Measurements from ENCODE around the gene SAMD4A.

SAMD4A gene, protein sequence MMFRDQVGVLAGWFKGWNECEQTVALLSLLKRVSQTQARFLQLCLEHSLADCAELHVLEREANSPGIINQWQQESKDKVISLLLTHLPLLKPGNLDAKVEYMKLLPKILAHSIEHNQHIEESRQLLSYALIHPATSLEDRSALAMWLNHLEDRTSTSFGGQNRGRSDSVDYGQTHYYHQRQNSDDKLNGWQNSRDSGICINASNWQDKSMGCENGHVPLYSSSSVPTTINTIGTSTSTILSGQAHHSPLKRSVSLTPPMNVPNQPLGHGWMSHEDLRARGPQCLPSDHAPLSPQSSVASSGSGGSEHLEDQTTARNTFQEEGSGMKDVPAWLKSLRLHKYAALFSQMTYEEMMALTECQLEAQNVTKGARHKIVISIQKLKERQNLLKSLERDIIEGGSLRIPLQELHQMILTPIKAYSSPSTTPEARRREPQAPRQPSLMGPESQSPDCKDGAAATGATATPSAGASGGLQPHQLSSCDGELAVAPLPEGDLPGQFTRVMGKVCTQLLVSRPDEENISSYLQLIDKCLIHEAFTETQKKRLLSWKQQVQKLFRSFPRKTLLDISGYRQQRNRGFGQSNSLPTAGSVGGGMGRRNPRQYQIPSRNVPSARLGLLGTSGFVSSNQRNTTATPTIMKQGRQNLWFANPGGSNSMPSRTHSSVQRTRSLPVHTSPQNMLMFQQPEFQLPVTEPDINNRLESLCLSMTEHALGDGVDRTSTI

DNA sequence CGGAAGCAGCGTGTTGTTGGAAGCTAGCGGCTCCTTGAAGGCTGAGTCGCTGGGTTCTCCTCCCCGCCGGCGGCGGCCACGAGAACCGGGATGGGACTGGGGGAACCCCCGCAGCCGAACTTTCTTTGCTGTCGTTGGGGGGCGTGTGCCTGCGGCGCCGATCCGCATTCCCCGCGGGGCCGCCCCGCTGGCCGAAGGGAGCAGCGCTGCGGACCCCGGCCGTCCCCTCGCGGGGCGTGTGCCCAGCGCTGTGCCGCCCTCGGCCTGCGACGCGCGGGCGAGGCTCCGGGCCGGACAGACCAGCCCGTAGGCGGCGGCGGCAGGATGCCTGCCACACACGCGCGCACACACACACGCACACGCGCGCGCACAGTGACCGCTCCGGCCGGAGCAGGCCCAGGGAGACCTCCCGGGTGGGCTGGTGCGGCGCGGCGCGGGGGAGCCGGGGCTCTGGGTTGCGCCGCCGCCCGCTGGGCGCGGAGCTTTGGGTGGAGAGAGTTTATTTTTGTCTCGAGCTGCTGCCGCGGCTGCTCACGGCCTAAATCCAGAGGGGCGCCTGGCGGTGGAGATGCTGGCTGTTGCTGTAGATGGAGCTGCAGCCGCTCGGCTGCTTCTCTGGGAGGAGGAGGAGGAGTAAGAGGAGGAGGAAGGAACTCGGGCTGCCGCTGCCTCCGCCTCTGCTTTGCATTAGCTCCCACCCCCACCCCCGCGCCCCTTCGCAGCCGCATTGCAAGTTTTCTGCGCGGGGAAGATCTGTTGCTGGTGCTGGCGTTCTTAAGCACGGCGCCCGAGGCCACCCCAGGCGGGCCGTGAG is at the start of gene SAMD4A:
TSS of gene SAMD4A (plus strand) at position 719 of the 814 bp plus-strand sequence. CDS start 789 bp downstream, outside the sequence.
- DNase-seq = peak; percentile 49 to 74

DNA sequence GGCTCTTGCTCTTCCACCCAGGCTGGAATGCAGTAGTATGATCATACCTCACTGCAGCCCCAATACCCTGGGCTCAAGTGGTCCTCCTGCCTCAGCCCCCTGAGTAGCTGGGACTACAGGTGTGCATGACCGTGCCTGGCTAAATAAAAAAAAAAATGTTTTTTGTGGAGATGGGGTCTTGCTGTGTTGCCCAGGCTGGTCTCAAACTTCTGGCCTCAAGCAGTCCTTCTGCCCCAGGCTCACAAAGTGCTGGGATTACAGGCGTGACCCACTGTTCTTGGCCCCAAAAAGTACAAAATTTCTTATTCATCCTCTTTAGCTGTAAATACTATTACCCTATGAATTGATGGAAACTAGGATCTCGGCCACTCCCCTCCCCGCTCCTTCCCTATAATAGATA is 42.5 kb upstream of the SAMD4A start:
- no peak for DNase-seq

DNA sequence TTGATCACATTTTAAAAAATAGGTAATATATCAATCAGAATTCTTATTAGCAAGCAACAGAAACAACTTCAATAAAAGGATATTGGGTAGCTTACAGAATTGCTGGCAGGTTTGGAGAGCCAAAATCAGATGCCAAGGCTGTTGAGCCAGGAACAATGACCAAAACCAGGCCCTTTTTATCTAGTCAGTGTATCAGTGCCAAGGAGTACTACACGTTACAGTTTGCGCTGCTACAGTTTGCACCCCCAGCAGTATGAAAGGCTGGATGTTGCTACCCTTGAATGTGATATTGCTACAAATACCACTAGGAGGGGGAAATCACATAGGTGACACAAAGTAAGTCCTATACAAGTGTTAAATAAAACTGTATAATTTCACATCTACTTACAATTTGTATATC is 38.0 kb upstream of the SAMD4A start:
- no peak for DNase-seq

DNA sequence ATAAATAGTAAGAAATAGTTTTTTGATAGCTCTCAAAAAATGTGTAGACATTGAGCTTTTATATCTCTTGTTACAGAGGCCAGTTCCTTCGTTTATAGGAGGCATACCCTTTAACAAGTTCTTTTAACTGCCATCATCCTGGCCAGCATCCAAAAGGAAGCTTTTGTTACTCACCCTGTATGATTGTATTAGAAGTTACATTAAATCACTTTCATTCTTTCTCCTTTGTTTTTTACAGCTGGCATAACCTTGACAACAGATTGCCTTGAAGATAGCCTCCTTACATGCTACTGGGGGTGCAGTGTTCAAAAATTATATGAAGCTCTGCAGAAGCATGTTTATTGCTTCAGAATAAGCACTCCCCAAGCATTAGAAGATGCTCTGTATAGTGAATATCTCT is 37.1 kb upstream of the SAMD4A start:
- no peak for DNase-seq

DNA sequence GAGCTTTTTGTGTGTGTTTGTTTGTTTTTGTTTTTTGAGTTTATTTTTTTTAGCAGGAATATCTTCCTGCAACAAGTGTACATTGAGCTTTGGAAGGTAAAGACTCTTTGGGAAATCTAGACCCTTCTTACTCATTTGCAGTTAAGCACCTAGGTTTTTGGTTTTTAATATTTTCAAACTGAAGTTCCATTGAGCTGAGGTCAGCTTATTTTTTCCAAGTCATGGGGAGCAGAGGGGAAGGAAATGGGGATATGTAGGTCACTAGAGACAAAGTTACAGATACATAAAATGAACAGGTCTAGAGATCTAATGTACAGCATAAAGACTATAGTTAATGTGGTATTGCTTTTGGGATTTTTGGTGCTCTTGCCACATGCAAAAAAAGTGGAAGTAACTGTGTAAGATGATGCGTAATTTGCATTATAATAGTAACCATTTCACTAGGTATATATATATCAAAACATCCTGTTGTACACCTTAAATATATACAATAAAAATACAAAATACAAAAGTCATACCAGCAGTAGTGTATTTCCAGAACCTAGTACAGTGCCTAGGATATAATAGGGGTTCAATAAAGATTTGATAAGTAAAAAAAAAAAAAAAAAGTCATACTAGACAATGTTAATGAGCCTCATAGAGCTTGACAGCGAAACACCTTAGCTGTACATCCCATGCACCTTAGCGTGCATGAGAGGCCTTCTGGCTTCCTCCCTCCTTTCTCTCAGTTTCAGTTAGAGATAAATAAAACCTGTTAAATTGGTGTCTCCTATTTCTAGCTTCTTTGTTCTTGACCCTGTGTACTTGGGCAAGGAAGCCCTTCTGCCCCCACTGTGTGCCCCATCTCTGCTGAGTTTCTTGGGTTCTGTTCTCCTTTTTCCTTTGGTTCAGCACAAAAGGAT is 34.6 kb upstream of the SAMD4A start:
- no peak for DNase-seq

DNA sequence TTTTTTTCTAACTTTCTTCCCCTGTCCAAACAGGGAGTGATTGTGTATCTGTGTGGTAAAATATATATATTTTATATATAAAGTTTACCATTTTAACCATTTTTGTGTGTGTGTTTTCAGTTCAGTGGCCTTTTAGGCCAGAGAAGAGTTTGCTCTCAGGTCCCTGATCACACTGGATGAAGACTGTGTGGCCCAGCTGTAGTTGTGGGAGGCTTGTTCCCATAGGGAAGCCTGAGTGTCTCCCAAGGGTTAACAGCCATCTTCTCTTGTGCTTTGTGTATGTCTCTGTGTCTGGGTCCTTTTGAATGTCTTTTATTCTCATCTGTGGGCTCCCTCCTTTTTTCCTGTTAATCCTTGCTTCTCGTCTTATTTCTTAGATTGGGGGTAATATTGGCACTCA is 33.8 kb upstream of the SAMD4A start:
- no peak for DNase-seq

DNA sequence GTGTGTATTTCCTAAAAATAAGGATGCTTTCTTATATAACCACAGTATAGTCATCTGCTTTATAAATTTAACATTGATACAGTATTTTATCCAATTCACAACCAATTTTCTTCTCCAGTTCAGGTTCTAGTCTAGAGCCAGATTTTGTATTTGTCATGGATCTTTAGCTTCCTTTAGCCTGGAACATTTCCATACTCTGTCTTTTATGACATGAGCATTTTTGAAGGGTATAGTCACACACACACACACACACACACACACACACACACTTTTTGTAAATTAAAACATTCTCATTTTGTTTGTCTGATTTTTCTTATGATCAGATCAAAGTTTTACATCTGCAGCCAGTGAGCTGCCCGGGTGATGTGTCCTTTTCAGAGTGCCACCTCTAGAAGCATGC is 31.8 kb upstream of the SAMD4A start:
- DNase-seq = no peak

DNA sequence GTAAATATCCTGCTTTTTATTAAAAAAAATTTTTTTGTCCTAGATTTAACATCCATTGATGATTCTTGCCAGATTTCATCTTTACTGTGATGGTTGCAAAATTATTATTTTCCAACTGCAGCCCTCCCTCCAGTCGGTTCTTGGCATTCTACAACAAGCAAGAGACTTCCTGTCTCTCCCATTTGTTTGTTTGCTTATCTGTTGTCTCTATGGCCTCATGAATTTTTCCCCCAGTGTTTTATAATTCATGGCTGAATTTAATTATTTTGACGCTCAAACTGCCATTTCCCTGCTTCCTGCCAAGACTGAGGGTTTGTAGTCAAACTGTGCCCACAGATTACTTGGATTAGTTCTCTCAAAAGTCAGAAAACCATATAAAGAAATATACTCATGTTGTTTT is 31.3 kb upstream of the SAMD4A start:
- DNase-seq = no peak

DNA sequence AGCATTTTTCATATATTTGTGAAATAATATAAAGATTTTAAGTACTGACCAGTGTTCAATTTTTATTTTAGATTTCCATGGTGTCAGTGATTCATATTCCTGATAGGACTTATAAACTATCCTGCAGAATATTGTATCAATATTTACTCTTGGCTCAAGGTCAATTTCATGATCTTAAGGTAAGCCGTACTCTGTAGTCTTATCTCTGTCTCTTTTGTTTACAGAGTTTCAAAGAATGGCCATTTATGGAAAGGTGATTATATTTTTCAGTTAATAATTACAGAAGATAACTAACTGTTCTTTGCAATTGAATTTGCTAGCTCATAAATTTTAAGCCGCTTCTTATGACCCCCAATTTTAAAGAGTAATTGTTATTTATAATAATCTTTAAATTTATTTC is 29.3 kb upstream of the SAMD4A start:
- no peak for DNase-seq

DNA sequence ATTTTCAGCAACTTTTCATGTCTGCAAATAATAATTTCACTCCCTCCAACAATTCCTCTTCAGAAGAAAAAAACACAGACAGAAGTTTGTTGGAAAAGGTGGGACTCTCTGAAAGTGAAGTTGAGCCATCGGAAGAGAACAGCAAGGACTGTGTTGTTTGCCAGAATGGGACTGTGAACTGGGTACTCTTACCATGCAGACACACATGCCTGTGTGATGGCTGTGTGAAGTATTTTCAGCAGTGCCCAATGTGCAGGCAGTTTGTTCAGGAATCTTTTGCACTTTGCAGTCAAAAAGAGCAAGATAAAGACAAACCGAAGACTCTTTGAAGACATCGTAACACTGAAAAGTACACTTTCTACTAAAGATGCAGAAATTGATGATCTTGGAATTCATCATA is 28.9 kb upstream of the SAMD4A start:
- DNase-seq = no peak

DNA sequence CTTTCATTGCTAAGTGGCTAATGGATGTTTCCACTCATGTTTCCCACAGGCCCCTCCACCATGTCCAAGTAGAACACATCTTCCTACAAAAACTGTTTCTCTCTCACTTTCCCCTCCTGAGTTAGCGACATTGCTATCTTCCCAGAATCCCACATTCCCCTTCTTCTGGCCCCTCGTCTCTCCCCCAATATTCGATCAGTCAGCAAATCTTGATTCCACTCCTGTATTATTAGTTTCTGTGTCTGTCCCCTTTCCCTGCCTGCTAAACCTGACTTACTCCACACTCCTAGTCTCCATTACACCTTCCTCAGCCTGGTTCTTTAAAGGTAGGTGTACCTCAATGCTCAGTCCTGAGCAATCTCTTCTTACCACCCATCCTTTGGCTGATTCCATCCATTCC is 19.3 kb upstream of the SAMD4A start:
- no peak for DNase-seq

DNA sequence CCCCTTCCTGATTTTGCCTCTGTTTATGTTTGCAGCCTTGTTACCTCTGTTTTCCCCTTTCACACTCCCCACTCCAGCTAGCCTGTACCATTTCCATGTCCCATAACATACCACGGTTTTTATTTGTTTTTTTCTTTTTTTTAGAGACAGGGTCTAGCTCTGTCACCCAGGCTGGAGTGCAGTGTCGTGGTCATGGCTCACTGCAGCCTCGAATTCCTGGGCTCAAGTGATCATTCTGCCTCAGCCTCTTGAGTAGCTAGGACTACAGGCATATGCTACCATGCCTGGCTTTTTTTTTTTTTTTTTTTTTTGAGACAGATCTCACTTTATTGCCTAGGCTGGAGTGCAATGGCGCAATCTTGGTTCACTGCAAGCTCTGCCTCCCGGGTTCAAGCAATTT is 18.4 kb upstream of the SAMD4A start:
- no peak for DNase-seq

DNA sequence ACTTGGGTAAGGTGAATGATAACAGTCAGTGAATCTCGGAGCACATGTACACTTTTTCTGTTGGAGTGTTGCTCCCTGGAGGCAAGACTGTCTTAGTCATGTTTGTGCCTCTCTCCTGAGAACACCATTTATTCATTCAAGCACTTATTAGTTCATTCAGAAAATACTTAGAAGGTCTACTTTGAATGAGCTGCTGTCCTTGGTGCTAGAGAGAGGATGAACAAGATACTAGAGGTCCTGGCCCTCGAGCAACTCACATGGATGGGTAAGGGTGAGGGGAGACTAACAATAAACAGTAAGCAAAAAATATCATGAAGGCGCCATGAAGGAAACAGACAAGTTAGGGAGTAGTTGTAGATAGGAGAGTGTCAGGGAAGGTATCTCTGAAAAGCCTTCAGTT is 17.1 kb upstream of the SAMD4A start:
- DNase-seq = no peak

DNA sequence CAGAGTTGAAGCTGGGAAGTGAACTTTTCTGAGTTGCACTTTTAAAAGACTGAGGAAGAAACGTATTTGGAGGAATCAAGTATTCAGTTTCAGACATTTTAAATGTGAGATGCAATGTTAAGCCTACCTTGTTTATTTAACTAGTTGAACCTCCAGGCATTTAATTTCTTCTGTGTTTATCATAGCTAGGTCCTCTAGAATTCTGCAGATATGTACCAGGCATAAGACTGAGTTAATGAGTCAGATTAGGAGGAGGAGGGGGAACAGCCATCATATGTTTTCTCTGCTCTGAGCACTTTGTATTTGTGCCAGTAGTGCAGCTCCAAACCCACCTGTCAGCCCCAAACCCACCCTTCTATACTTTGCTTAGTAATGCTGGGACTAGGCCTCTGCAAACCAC is 16.4 kb upstream of the SAMD4A start:
- DNase-seq = no peak

DNA sequence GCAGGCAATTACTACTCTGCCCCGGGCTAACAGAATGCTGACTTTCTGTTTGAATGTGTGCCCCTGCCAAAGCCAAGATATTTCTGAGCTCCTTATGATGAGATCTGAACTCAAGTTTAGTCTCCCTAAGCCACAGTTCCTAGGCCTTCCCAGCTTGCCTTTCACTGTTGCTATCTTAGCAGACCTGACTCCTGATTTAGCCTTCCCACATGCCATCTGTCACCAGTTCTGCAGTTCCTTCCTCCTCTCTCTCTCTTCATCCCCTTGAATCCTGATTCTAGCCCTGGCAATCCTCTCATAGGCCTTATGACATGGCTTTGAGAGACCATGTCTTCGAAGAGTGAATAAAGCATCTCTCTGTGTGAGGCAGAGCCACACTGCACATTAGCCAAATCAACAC is 12.5 kb upstream of the SAMD4A start:
- no peak for DNase-seq

DNA sequence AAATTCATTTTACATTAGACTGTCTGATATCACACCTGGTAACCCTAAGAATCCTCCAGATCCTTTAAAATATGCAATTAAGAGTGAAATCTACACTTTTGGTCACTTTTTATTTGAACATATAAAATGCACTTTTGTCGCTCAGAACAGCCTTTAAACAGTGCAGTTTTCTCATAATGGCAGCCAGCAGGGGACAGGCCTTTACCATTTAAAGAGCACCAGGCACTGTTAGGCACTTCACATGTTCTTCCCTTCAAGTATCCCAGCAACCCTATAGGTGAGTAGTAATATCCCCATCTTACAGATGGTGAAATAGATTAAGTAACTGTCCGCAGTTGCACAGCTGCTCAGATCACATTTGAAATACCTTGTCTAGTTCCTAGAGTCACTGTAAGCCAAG is 11.3 kb upstream of the SAMD4A start:
- DNase-seq = no peak

DNA sequence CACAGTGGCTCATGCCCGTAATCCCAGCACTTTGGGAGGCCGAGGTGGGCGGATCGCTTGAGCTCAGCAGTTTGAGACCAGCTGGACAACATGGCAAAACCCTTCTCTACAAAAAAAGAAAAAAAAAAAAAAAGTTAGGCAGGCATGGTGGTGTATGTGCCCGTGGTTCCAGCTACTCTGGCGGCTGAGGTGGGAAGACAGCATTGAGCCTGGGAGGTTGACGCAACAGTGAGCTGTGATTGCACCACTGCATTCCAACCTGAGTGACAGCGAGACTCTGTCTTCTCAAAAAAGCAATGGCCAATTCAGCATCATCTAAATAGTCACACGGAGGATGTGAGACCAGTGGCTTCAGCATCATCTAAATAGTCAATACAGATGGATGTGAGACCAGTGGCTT is 10.4 kb upstream of the SAMD4A start:
- no peak for DNase-seq

DNA sequence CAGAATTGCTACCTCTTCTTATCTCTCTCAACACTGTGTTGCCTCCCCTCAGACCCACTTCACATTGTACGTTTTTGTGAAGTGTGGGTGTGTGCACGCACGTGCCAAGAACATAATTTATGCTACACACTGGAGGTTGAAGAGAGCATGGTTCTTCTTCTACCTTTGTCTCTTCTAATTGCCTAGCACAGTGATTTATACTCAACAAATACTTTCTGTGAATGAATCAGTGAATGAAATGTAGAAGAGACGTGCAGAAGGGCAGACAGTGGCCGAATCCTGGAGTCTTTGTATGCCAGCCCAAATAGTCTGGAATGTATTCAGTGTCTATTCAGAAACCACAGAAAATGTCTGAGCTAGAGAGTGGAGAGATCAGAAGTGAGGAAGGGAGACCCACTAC is 4.6 kb upstream of the SAMD4A start:
- DNase-seq = no peak

DNA sequence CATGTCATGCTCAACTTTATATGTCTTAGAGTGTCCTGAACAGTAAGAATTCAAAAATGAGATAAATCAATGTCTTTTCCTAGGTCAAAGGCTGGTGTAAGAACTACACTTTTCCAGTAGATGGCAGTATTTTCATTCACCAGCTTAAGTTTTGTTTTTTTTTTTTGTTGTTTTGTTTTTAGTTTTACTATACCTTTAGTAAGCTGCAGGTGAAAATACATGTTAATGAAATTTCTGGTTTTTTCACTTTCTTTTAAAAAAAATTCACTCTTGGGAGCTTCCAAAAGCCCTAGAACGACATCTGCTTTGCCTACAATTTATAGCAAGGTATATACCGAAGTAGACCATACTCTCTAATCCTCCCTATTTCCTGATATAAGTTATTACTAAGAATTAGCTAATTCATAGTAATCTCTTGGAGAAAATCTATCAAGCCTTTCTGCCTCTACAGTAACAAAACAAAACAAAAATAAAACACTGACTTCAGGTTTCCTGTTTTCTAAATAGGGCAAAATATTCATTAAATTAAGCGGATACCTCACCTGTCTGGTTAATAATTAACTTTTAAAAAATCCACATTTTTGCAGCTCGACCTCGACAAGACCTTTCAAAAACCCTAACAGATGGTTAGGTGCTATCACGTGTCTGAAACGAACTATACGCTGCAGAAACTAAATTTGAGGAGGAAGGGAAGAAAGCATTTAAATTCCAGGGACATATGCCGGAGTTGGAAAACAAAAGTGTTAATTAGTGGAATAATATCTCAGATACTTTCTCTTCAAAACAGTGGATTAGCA is 2.7 kb upstream of the SAMD4A start:
- DNase-seq = no peak

DNA sequence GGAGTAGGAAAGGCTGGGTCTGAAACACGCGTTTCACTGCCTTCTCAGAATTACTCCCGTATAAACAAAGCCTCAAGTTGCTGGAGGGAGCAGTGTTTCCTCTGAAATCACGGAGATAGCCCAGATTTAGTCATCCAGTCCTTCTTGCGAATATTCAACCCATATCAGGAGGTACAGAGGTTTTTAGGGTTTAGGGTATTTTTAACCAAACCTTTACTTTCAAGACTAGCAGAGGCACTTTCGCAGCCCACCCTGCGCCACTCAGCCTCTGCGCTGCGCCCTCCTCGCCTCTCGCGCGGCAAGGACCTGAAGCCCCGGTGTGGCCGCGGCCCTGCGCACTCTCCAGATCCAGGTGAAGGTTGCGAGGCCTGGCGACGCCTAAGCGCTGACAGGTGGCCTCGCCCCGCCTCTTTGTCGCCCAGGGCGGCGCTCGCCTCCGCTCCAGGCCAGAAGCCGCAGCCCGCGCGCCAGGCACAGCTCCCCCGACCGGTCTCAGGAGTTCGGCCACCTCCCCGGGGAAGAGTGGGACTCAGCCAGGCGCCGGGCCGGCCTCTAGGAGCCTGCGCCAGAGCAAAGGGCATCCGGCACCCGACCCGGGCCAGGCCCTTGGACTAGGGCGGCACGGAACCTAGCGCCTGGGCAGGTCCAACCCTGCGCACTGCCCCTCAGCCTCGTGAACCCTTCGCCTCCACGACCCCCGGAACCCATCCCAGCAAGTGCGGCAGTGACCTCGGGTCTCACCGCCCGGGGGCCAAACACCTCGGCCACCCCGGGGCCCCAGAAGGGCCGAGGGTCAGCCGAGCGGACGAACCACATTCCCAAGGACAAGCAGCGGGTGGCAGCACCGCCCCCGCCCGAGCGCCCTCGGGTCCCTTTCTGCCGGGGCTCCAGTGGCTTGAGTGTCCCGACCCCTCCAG is 1.8 kb upstream of the SAMD4A start:
- peak; percentile 52 to 55 for DNase-seq
